ENCODE data around the gene EWSR1.

Gene EWSR1

GRCh38 chr22:29306835-29307595, 38.9 kb downstream of the EWSR1 start:
- Histone ChIP-seq H3K4me3 (ENCODE audit: low read depth in 1 of 2, low read length in 2 of 2) (peak overlapping the region; percentile 13 to 68; a peak in 3 of 4 replicates), H3K9me3 (ENCODE audit: insufficient read depth, low read length, severe bottlenecking) (no peaks in the 10 kb centered on the region), H3K79me2 (ENCODE audit: insufficient read depth, low read length) (no peaks in the 10 kb centered on the region), H3K4me2 (ENCODE audit: insufficient read depth, low read length) (peak overlapping the region; percentile 77), H3K4me1 (ENCODE audit: insufficient read depth, low read length) (peaks cover 18% of the 10 kb centered on the region), H3K27ac (ENCODE audit: low read length) (peak overlapping the region; percentile 1; the same call in 1 of the 2 replicates), H3K27me3 (ENCODE audit: insufficient read depth, low read length, poor library complexity) (peaks cover 11% of the 10 kb centered on the region), H3K36me3 (ENCODE audit: insufficient read depth, low read length) (no peaks in the 10 kb centered on the region), H2AFZ (ENCODE audit: low read depth, low read length) (peak overlapping the region; percentile 57), H3K9ac (ENCODE audit: low read depth, low read length) (peak overlapping the region; percentile 43), H4K20me1 (ENCODE audit: insufficient read depth, low read length) (peaks cover 7% of the 10 kb centered on the region; the same call in 1 of the 2 replicates)
- ATAC-seq (ENCODE audit: insufficient read depth, low read depth) (peak; percentile 64), DNase-seq (peak; percentile 61)
- TF ChIP-seq CTCF (IDR thresholded peaks at IDR 0.05; ENCODE audit: borderline replicate concordance, extremely low read depth, low read length, poor library complexity, severe bottlenecking) (no peak), EZH2 (IDR thresholded peaks at IDR 0.05; ENCODE audit: borderline replicate concordance, low read depth, low read length, severe bottlenecking) (no peak)

GRCh38 chr22:29307596-29308147, 39.6 kb downstream of the EWSR1 start:
- Histone ChIP-seq H3K27ac (ENCODE audit: low read length) (no peak overlapping the region), H3K27me3 (ENCODE audit: insufficient read depth, low read length, poor library complexity) (peaks cover 11% of the 10 kb centered on the region), H3K4me2 (ENCODE audit: insufficient read depth, low read length) (peak overlapping the region; percentile 77), H4K20me1 (ENCODE audit: insufficient read depth, low read length) (0 out of 2 replicates have a peak, but pooled peaks cover 7% of the 10 kb centered on the region), H3K36me3 (ENCODE audit: insufficient read depth, low read length) (no peaks in the 10 kb centered on the region), H3K9ac (ENCODE audit: low read depth, low read length) (peak overlapping the region; percentile 43; the same call in 1 of the 2 replicates), H3K79me2 (ENCODE audit: insufficient read depth, low read length) (no peaks in the 10 kb centered on the region), H3K4me3 (ENCODE audit: low read depth in 1 of 2, low read length in 2 of 2) (peak overlapping the region in 1 of 2 experiments; percentile 68; a peak in 2 of 4 replicates), H3K4me1 (ENCODE audit: insufficient read depth, low read length) (peaks cover 18% of the 10 kb centered on the region), H2AFZ (ENCODE audit: low read depth, low read length) (no peak overlapping the region), H3K9me3 (ENCODE audit: insufficient read depth, low read length, severe bottlenecking) (no peaks in the 10 kb centered on the region)
- ATAC-seq (ENCODE audit: insufficient read depth, low read depth) (no peak), DNase-seq (no peak)
- no peak for TF ChIP-seq CTCF (IDR thresholded peaks at IDR 0.05; ENCODE audit: borderline replicate concordance, extremely low read depth, low read length, poor library complexity, severe bottlenecking)
- no peak for TF ChIP-seq EZH2 (IDR thresholded peaks at IDR 0.05; ENCODE audit: borderline replicate concordance, low read depth, low read length, severe bottlenecking)

- H3K9ac ChIP-seq (ENCODE audit: low read depth, low read length), result no peak overlapping the region
- peaks cover 11% of the 10 kb centered on the region for H3K27me3 ChIP-seq (ENCODE audit: insufficient read depth, low read length, poor library complexity)
- peaks cover 18% of the 10 kb centered on the region for H3K4me1 ChIP-seq (ENCODE audit: insufficient read depth, low read length)
- 0 out of 2 replicates have a peak, but pooled peaks cover 7% of the 10 kb centered on the region for H4K20me1 ChIP-seq (ENCODE audit: insufficient read depth, low read length)
- no peak overlapping the region for H2AFZ ChIP-seq (ENCODE audit: low read depth, low read length)
- H3K79me2 ChIP-seq (ENCODE audit: insufficient read depth, low read length), result no peaks in the 10 kb centered on the region
- H3K4me2 ChIP-seq (ENCODE audit: insufficient read depth, low read length), result peak overlapping the region; percentile 77; the same call in 1 of the 2 replicates
- DNase-seq (no peak), ATAC-seq (ENCODE audit: insufficient read depth, low read depth) (no peak)
- no peak overlapping the region for H3K27ac ChIP-seq (ENCODE audit: low read length)
- H3K9me3 ChIP-seq (ENCODE audit: insufficient read depth, low read length, severe bottlenecking), result no peaks in the 10 kb centered on the region
- H3K4me3 ChIP-seq (ENCODE audit: low read depth in 1 of 2, low read length in 2 of 2), result no peak overlapping the region
- no peaks in the 10 kb centered on the region for H3K36me3 ChIP-seq (ENCODE audit: insufficient read depth, low read length)
- TF ChIP-seq EZH2 (IDR thresholded peaks at IDR 0.05; ENCODE audit: borderline replicate concordance, low read depth, low read length, severe bottlenecking) (no peak), CTCF (IDR thresholded peaks at IDR 0.05; ENCODE audit: borderline replicate concordance, extremely low read depth, low read length, poor library complexity, severe bottlenecking) (no peak)
Observed at GRCh38 chr22:29308148-29308790, 40.2 kb downstream of the EWSR1 start.

Data from DND-41 (cell line).